GM12878 (cell line): ENCODE measurements around the gene ATXN1. TPM values are rescaled to one million over a fixed set of nuclear protein-coding genes. Genes with fewer than 3 reads are reported as not detected.

Experiments used
- ATAC-seq: fragments of 200-7000 bp; cut with Tn5 transposase; 3 replicates; pipeline ENCODE4 v1.9.1; 2020; ENCODE audit warnings: mild to moderate bottlenecking, moderate library complexity
- BruUV-seq: library from RNA; stranded (reverse); fragments of 400-500 nt; replicated peaks from 2 replicates; lab custom pipeline; 2021; lab: Mats Ljungman, UMichigan
- CTCF ChIA-PET: fragments of 300-600 bp; sonication (Branson Sonifier 250); formaldehyde crosslinking; extraction: SDS; loops from one replicate; lab custom pipeline; 2021; ENCODE audit warnings: inconsistent platforms; lab: Yijun Ruan, JAX
- POLR2A ChIA-PET: fragments of 350-600 bp; formaldehyde crosslinking; extraction: SDS; loops from one replicate; lab custom pipeline; 2021; ENCODE audit warnings: inconsistent platforms; lab: Charles Lee
- RAD21 ChIA-PET: fragments of 300-600 bp; sonication (Branson Sonifier 250); formaldehyde crosslinking; loops from one replicate; lab custom pipeline; 2023; ENCODE audit warnings: antibody characterized with exemption; ENCODE audit not compliant: unreplicated experiment; lab: Charles Lee
- SMC1A ChIA-PET: fragments of 300-600 bp; sonication (Branson Sonifier 250); formaldehyde crosslinking; loops from one replicate; lab custom pipeline; 2023; ENCODE audit not compliant: unreplicated experiment, uncharacterized antibody; lab: Charles Lee
- DNase-seq: peaks from one replicate; pipeline ENCODE4 v3.0.0-alpha.2; 2011; ENCODE audit warnings: low read depth, low spot score
- FAIRE-seq: peaks from 3 replicates; lab custom pipeline; 2011; peaks lifted over from hg19 to GRCh38; lab: Jason Lieb, UNC
- H2AFZ ChIP-seq: 2 replicates; pipeline ENCODE4 v1.6.0; 2011; ENCODE audit warnings: low read depth, low read length, control low read depth; ENCODE audit not compliant: control insufficient read depth
- H3K27ac ChIP-seq: 2 replicates; pipeline ENCODE4 v1.5.1; 2011; ENCODE audit warnings: control low read depth; ENCODE audit not compliant: control insufficient read depth, insufficient read depth
- H3K27me3 ChIP-seq, 2 experiments: replicated peaks in 1 of 2; 2 replicates each; pipeline versions ENCODE4 v1.6.0 to v1.6.1; 2011; ENCODE audit warnings: low read length in 1 of 2; ENCODE audit not compliant: control insufficient read depth in 2 of 2, insufficient read depth in 2 of 2
- H3K36me3 ChIP-seq, 2 experiments: 2 replicates each; pipeline ENCODE4 v1.5.1; 2011; ENCODE audit warnings: low read length in 1 of 2; ENCODE audit not compliant: control insufficient read depth in 2 of 2, insufficient read depth in 2 of 2
- H3K4me1 ChIP-seq: 2 replicates; pipeline ENCODE4 v1.6.1; 2011; ENCODE audit warnings: mild to moderate bottlenecking, low read length, moderate library complexity, mixed read lengths; ENCODE audit not compliant: control insufficient read depth, insufficient read depth
- H3K4me2 ChIP-seq: 2 replicates; pipeline ENCODE4 v1.6.0; 2011; ENCODE audit warnings: control low read depth; ENCODE audit not compliant: control insufficient read depth, insufficient read depth
- H3K4me3 ChIP-seq: fragments of 200-600 bp; sonication (generic); 2 replicates; pipeline ENCODE4 v1.5.1; 2016
- H3K79me2 ChIP-seq: 2 replicates; pipeline ENCODE4 v1.6.0; 2011; ENCODE audit warnings: low read length; ENCODE audit not compliant: control insufficient read depth, insufficient read depth
- H3K9ac ChIP-seq: 2 replicates; pipeline ENCODE4 v1.8.0; 2011; ENCODE audit warnings: low read length, control low read depth, mixed read lengths; ENCODE audit not compliant: control insufficient read depth, insufficient read depth
- H3K9me3 ChIP-seq: replicated peaks from 3 replicates; pipeline ENCODE4 v1.5.1; 2011; ENCODE audit warnings: mild to moderate bottlenecking, low read length; ENCODE audit not compliant: control insufficient read depth, insufficient read depth
- H4K20me1 ChIP-seq: 2 replicates; pipeline ENCODE4 v1.6.0; 2011; ENCODE audit not compliant: control insufficient read depth, insufficient read depth
- BRCA1 ChIP-seq: IDR thresholded peaks from 2 replicates; pipeline ENCODE4 v1.6.1; 2011; ENCODE audit warnings: low read depth, low read length, improper control_type of control experiment
- FOXM1 ChIP-seq: IDR thresholded peaks from 2 replicates; pipeline ENCODE4 v1.6.1; 2012; ENCODE audit warnings: low read depth, mild to moderate bottlenecking, inconsistent platforms, low read length, moderate library complexity
- HDAC2 ChIP-seq: fragments of 200-600 bp; sonication (generic); IDR thresholded peaks from 2 replicates; pipeline ENCODE4 v1.6.1; 2017
- IRF4 ChIP-seq: IDR thresholded peaks from 2 replicates; pipeline ENCODE4 v1.6.1; 2011; ENCODE audit warnings: low read depth, low read length
- JUNB ChIP-seq: IDR thresholded peaks from 2 replicates; pipeline ENCODE4 v1.6.1; 2016; ENCODE audit warnings: antibody characterized with exemption, mild to moderate bottlenecking
- MEF2A ChIP-seq: IDR thresholded peaks from 2 replicates; pipeline ENCODE4 v1.6.1; 2011; ENCODE audit warnings: low read depth, mild to moderate bottlenecking, low read length, moderate library complexity; ENCODE audit not compliant: insufficient read depth
- MTA2 ChIP-seq: fragments of 450-650 bp; IDR thresholded peaks from 2 replicates; pipeline ENCODE4 v1.6.1; 2016; ENCODE audit warnings: low read depth, mild to moderate bottlenecking, moderate library complexity
- PAX8 ChIP-seq: fragments of 450-650 bp; IDR thresholded peaks from 2 replicates; pipeline ENCODE4 v1.6.1; 2017; ENCODE audit warnings: mild to moderate bottlenecking, moderate library complexity
- PML ChIP-seq: IDR thresholded peaks from 2 replicates; pipeline ENCODE4 v1.6.1; 2012; ENCODE audit warnings: low read length, inconsistent platforms
- REST ChIP-seq: IDR thresholded peaks from 2 replicates; pipeline ENCODE4 v1.6.1; 2012; ENCODE audit warnings: mild to moderate bottlenecking, low read depth, low read length
- SMAD5 ChIP-seq: IDR thresholded peaks from 2 replicates; pipeline ENCODE4 v1.6.1; 2016; ENCODE audit warnings: antibody characterized with exemption, low read depth
- STAT1 ChIP-seq: fragments of 450-650 bp; conservative IDR thresholded peaks from 2 replicates; pipeline ENCODE4 v1.6.1; 2014; ENCODE audit warnings: antibody characterized with exemption, mild to moderate bottlenecking
- USF2 ChIP-seq: IDR thresholded peaks from 2 replicates; pipeline ENCODE4 v1.6.1; 2011; ENCODE audit warnings: low read depth, low read length, improper control_type of control experiment, borderline replicate concordance
- ZNF207 ChIP-seq: fragments of 450-650 bp; IDR thresholded peaks from 2 replicates; pipeline ENCODE4 v1.6.1; 2014; ENCODE audit warnings: antibody characterized with exemption, mild to moderate bottlenecking, borderline replicate concordance
- ZNF592 ChIP-seq: fragments of 450-650 bp; IDR thresholded peaks from 2 replicates; pipeline ENCODE4 v1.6.1; 2017; ENCODE audit warnings: mild to moderate bottlenecking, moderate library complexity
- WGBS: methylation state at CpG from one replicate; pipeline ENCODE4 v1.1.6; 2016; ENCODE audit warnings: low lambda C conversion rate; ENCODE audit not compliant: insufficient replicate concordance, insufficient coverage; ENCODE audit errors: missing lambda C conversion rate; 5-methylcytosine and 5-hydroxymethylcytosine counted together
- in situ Hi-C: fragments of 300-500 bp; cut with MboI; formaldehyde crosslinking; loops from 9 replicates; pipeline ENCODE4 v1.14.3; 2018; ENCODE audit warnings: mixed read lengths
- intact Hi-C: fragments of 100-400 bp; cut with micrococcal nuclease; formaldehyde crosslinking; loops from one replicate; pipeline ENCODE4 v1.14.2; 2022; ENCODE audit not compliant: unreplicated experiment
- polyA plus RNA-seq, 11 experiments: library from polyadenylated mRNA; depleted of rRNA in 4 of 11; unstranded in 6 of 11; stranded (reverse) in 5 of 11; fragments of >200 nt; fragmentation: Nextera tagmentation in 4 of 11; fragmentation: Illumina TruSeq in 1 of 11; extraction: Ambion mirVana in 4 of 11; extraction: Trizol in 1 of 11; gene quantifications; 1 replicate in 1 of 11; 2 replicates in 10 of 11; pipeline versions ENCODE4 v1.2.1 to v1.2.3, GENCODE V29; 2011 to 2016; ENCODE audit warnings: inconsistent platforms in 2 of 11, missing spikeins in 2 of 11, low read depth in 1 of 11
- total RNA-seq, 4 experiments: library from RNA; depleted of rRNA in 3 of 4; stranded (reverse); fragments of >200 nt in 3 of 4; fragmentation: Illumina TruSeq in 1 of 4; extraction: Trizol in 1 of 4; gene quantifications; 2 replicates each; pipeline versions ENCODE4 v1.2.1 to v1.2.3, GENCODE V29; 2013 to 2021

Gene ATXN1
- total and polyA plus RNA-seq, 10 of the 15 experiments (the other 5 are each of a cell fraction or from before 2014, with no cell fraction given) = 12.2 to 51.2 (median 20.5) TPM

GRCh38 chr6:16337295-16337975 lies 423.8 kb downstream of the ATXN1 start:
- RAD21 ChIA-PET = interaction anchor here (1.1 to 1.6 kb wide), 4 partner anchors 174 to 628 kb away, joined by 3 to 4 read pairs (median 4); no protein-coding TSS in a partner anchor
- no peaks in the 10 kb centered on the region for H3K79me2 ChIP-seq
- H3K4me1 ChIP-seq = 0 out of 2 replicates have a peak, but pooled peaks cover under 1% of the 10 kb centered on the region
- CTCF ChIA-PET = interaction anchor here (1.1 to 1.6 kb wide), 5 partner anchors 20 to 426 kb away, joined by 3 to 9 read pairs (median 4); no protein-coding TSS in a partner anchor
- in situ Hi-C loops = loop anchor here (5.0 to 10.0 kb wide), 2 partner anchors 177 to 430 kb away; no protein-coding TSS in a partner anchor
- no TSS peak for BruUV-seq
- TF ChIP-seq FOXM1 (no peak), JUNB (no peak), REST (no peak), MEF2A (no peak), HDAC2 (no peak), IRF4 (no peak), ZNF592 (no peak), PML (no peak), ZNF207 (no peak), STAT1 (no peak), USF2 (no peak), PAX8 (no peak), MTA2 (no peak), SMAD5 (no peak), BRCA1 (no peak)
- H3K9ac ChIP-seq = no peak overlapping the region
- no peak for FAIRE-seq
- no peaks in the 10 kb centered on the region for H3K9me3 ChIP-seq
- no peaks in the 10 kb centered on the region for H3K27me3 ChIP-seq
- no peak for ATAC-seq
- intact Hi-C loops = no loop called here
- no peak overlapping the region for H3K4me2 ChIP-seq
- SMC1A ChIA-PET = interaction anchor here (0.5 to 1.5 kb wide), 6 partner anchors 12 to 426 kb away, joined by 3 to 6 read pairs (median 3); no protein-coding TSS in a partner anchor
- no peak overlapping the region for H3K4me3 ChIP-seq
- H3K36me3 ChIP-seq = peaks cover 4 to 17% of the 10 kb centered on the region in 2 experiments
- no peaks in the 10 kb centered on the region for H4K20me1 ChIP-seq
- DNase-seq = no peak
- WGBS = 80% methylated on average over 13 of the region's 13 CpGs
- no peak overlapping the region for H3K27ac ChIP-seq
- POLR2A ChIA-PET = no interaction called here
- no peak overlapping the region for H2AFZ ChIP-seq
